ENCODE results near the gene CDR2L. TPM values are rescaled to one million over a fixed set of nuclear protein-coding genes. Genes with fewer than 3 reads are reported as not detected.
"Not testable (repeated sequence)": the region's sequence is repeated elsewhere in the genome, so short reads cannot be mapped to it uniquely, and the experiment has no call there.

CDR2L gene
- polyA plus RNA-seq, 3 donors: 0.05 TPM; not detected in 2

- Histone ChIP-seq H3K27ac (ENCODE audit: low read depth in 1 of 2, low read length in 2 of 2) (no peak overlapping the region), H3K27me3 (ENCODE audit: control insufficient read depth in 2 of 2, insufficient read depth in 2 of 2, low read length in 2 of 2) (peaks cover 21 to 55% of the 10 kb centered on the region in 2 donors), H2AFZ (ENCODE audit: insufficient read depth, low read depth, low read length, poor library complexity, severe bottlenecking) (peak overlapping the region; percentile 85), H3K4me3 (replicated peaks in 1 of 3; ENCODE audit: low read depth in 2 of 3, low read length in 3 of 3) (peak overlapping the region; percentile 24 to 76 (median 27)), H3K36me3 (replicated peaks in 1 of 2; ENCODE audit: control insufficient read depth in 1 of 2, insufficient read depth in 2 of 2, low read length in 2 of 2) (no peaks in the 10 kb centered on the region), H3K9me3 (replicated peaks in 1 of 2; ENCODE audit: control insufficient read depth in 1 of 2, insufficient read depth in 1 of 2, low read length in 2 of 2) (no peaks in the 10 kb centered on the region), H3K4me1 (ENCODE audit: control insufficient read depth in 1 of 2, insufficient read depth in 2 of 2, low read length in 2 of 2) (peaks cover 29 to 34% of the 10 kb centered on the region in 2 donors), H3K9ac (ENCODE audit: insufficient read depth, low read length, poor library complexity, severe bottlenecking) (peak overlapping the region; percentile 34), H3K4me2 (replicated peaks; ENCODE audit: extremely low read depth, low read length, poor library complexity, severe bottlenecking) (peak overlapping the region; percentile 77), H3K79me2 (ENCODE audit: insufficient read depth, low read length) (no peaks in the 10 kb centered on the region), H4K20me1 (ENCODE audit: insufficient read depth, low read length) (no peaks in the 10 kb centered on the region)
- peak overlapping the region; percentile 79 to 92 for H3K4me3 Mint-ChIP-seq
- WGBS (ENCODE audit: insufficient coverage): 0% methylated on average over 54 of the region's 61 CpGs
- peaks cover 0 to 12% (median 3%) of the 10 kb centered on the region in 7 donors for H3K9me3 Mint-ChIP-seq
- intact Hi-C loops (cut with micrococcal nuclease): loop anchor here in 1 of 2 donors (10.0 kb wide), 1 partner anchor 53 kb away; no protein-coding TSS in a partner anchor
- DNase-seq: peak; percentile 44 to 62 (median 52)
- H3K27me3 Mint-ChIP-seq (ENCODE audit: low read depth in 3 of 3): peaks cover 55 to 74% (median 73%) of the 10 kb centered on the region in 3 donors
- TF ChIP-seq CTCF (IDR thresholded peaks at IDR 0.05): no peak
- peak overlapping the region in 5 of 7 donors; percentile 21 to 81 (median 37) for H3K27ac Mint-ChIP-seq
- peaks cover 31% of the 10 kb centered on the region for H3K4me1 Mint-ChIP-seq
- peaks cover 0 to 2% of the 10 kb centered on the region in 2 donors for H3K36me3 Mint-ChIP-seq
Observed at GRCh38 chr17:74981979-74982662, 5.3 kb upstream of the CDR2L start.

GRCh38 chr17:74982663-74983313, 4.6 kb upstream of the CDR2L start:
- peak overlapping the region in 1 of 2 donors; percentile 92 for H3K4me3 Mint-ChIP-seq
- H3K4me1 Mint-ChIP-seq: peaks cover 32% of the 10 kb centered on the region
- H3K4me1 ChIP-seq (ENCODE audit: control insufficient read depth in 1 of 2, insufficient read depth in 2 of 2, low read length in 2 of 2): peaks cover 32 to 40% of the 10 kb centered on the region in 2 donors
- not testable (repeated sequence) for H3K36me3 ChIP-seq (replicated peaks in 1 of 2; ENCODE audit: control insufficient read depth in 1 of 2, insufficient read depth in 2 of 2, low read length in 2 of 2); H3K79me2 ChIP-seq (ENCODE audit: insufficient read depth, low read length); H4K20me1 ChIP-seq (ENCODE audit: insufficient read depth, low read length); H3K27ac ChIP-seq (ENCODE audit: low read depth in 1 of 2, low read length in 2 of 2); DNase-seq; H3K9me3 ChIP-seq (replicated peaks in 1 of 2; ENCODE audit: control insufficient read depth in 1 of 2, insufficient read depth in 1 of 2, low read length in 2 of 2); H3K36me3 Mint-ChIP-seq
- H3K9ac ChIP-seq (ENCODE audit: insufficient read depth, low read length, poor library complexity, severe bottlenecking): peak overlapping the region; percentile 34
- H3K27me3 Mint-ChIP-seq (ENCODE audit: low read depth in 3 of 3): peaks cover 53 to 72% (median 72%) of the 10 kb centered on the region in 3 donors
- peak overlapping the region; percentile 77 for H3K4me2 ChIP-seq (replicated peaks; ENCODE audit: extremely low read depth, low read length, poor library complexity, severe bottlenecking)
- peaks cover 0 to 12% (median 3%) of the 10 kb centered on the region in 7 donors for H3K9me3 Mint-ChIP-seq
- WGBS (ENCODE audit: insufficient coverage): 13% methylated on average over 9 of the region's 14 CpGs
- H2AFZ ChIP-seq (ENCODE audit: insufficient read depth, low read depth, low read length, poor library complexity, severe bottlenecking): peak overlapping the region; percentile 85
- intact Hi-C loops (cut with micrococcal nuclease): loop anchor here in 1 of 2 donors (10.0 kb wide), 1 partner anchor 52 kb away; no protein-coding TSS in a partner anchor
- peaks cover 21 to 55% of the 10 kb centered on the region in 2 donors for H3K27me3 ChIP-seq (ENCODE audit: control insufficient read depth in 2 of 2, insufficient read depth in 2 of 2, low read length in 2 of 2)
- H3K4me3 ChIP-seq (replicated peaks in 1 of 3; ENCODE audit: low read depth in 2 of 3, low read length in 3 of 3): peak overlapping the region in 1 of 3 experiments; percentile 76
- peak overlapping the region in 1 of 7 donors; percentile 12 for H3K27ac Mint-ChIP-seq

All from CD14-positive monocyte (primary cell).